Endothelial cell of umbilical vein (primary cell): Measurements from ENCODE around the gene ALG2.

Source experiments
- EZH2 ChIP-seq: IDR thresholded peaks from 2 replicates; pipeline ENCODE4 v1.6.1; 2012; ENCODE audit warnings: borderline replicate concordance, low read depth, mild to moderate bottlenecking, moderate library complexity, low read length, inconsistent platforms; ENCODE audit not compliant: severe bottlenecking
- TF ChIP-seq, protein P1 (sequence below), 2 donors: IDR thresholded peaks; 1 replicate in 1 of 2; 2 replicates in 1 of 2; pipeline ENCODE4 v1.5.1; 2011; ENCODE audit warnings: low read length in 2 of 2, mild to moderate bottlenecking in 2 of 2, moderate library complexity in 2 of 2, control low read depth in 1 of 2, inconsistent platforms in 1 of 2, low read depth in 1 of 2; ENCODE audit not compliant: insufficient read depth in 1 of 2; ENCODE audit errors: extremely low read depth in 1 of 2
- TF ChIP-seq, protein P2 (sequence below): IDR thresholded peaks from 2 replicates; pipeline ENCODE4 v1.6.1; 2011; ENCODE audit not compliant: insufficient read depth, insufficient read length

DNA sequence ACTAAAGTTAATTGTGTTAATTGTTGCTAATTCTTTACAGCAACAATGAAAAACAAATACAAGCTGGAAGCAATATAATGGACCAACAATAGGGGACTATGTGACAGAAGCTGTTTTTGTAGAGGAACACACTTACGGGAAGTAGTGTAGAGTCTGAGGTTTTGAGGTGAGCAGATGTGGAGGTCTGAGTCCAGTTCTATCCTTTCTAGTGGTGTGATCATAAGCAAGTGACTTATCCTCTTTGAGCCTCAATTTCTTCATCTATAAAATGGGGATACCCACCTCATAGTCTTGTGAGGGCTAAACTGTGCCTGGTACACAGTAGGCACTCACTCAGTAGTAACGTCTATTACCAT, 28.3 kb downstream of the ALG2 start:
- TF ChIP-seq, protein P1, sequence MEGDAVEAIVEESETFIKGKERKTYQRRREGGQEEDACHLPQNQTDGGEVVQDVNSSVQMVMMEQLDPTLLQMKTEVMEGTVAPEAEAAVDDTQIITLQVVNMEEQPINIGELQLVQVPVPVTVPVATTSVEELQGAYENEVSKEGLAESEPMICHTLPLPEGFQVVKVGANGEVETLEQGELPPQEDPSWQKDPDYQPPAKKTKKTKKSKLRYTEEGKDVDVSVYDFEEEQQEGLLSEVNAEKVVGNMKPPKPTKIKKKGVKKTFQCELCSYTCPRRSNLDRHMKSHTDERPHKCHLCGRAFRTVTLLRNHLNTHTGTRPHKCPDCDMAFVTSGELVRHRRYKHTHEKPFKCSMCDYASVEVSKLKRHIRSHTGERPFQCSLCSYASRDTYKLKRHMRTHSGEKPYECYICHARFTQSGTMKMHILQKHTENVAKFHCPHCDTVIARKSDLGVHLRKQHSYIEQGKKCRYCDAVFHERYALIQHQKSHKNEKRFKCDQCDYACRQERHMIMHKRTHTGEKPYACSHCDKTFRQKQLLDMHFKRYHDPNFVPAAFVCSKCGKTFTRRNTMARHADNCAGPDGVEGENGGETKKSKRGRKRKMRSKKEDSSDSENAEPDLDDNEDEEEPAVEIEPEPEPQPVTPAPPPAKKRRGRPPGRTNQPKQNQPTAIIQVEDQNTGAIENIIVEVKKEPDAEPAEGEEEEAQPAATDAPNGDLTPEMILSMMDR (IDR thresholded peaks at IDR 0.05; ENCODE audit: extremely low read depth in 1 of 2, insufficient read depth in 1 of 2, low read depth in 1 of 2, low read length in 2 of 2) = no peak
- TF ChIP-seq, protein P2, sequence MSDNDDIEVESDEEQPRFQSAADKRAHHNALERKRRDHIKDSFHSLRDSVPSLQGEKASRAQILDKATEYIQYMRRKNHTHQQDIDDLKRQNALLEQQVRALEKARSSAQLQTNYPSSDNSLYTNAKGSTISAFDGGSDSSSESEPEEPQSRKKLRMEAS = no peak
- TF ChIP-seq EZH2 = no peak
